Measurements from ENCODE around the gene JOSD1.
A peak's percentile ranks its signal among the peaks of the same experiment; 100 is the strongest.

Gene JOSD1

DNA sequence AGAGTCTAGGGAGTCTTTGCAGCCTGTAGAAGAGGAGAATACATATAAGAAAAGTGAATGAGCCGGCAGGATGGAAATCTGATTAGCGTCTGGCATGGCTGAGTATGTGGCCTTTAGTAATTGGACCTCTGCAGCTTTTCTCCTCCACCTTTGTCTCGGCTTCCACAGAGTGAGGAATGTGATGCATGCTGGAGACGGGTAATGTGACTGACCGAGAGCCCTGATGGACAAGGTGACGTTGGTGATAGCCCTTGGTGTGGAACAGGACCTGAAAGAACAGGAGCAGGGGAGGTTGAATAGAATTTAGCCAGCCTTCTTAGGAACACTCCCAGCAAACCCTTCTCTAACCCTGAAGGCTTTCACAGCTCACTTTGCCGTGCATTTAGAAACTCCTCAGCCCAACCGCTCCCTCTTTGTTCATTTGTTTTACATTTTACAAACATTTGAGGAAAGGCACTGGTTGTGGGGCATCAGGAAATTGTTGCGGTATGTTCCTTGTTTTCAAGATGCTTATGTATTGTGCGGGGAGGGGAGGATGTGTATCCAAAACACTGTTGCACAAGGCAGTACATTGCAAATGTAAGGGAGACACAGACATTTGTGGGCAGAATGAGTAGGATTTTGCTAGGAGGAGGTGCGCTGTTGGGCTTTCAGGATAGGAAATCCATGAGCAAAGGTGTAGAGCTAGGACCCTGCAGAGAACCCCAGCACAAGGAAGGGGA, 11.9 kb upstream of the JOSD1 start:
- no peak for DNase-seq (ENCODE audit: low read depth)

DNA sequence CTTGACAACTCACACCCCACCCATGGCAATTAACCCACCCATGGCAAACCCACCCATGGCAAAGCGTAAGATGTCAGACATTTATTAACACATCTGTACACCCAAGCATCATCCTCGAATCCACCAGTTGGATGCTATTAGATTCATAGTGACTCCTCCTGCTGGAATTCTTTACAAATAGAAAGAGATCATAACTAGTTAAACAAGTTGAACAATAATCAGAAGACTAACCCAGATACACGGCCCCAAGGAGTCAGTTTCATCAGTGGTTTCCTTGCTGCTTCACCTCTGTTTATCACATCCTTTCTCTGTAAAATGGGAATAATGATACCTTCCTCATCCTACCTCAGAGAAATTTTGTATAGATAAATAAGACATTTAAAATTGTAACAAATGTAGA, 10.1 kb upstream of the JOSD1 start:
- no peak for DNase-seq (ENCODE audit: low read depth)

DNA sequence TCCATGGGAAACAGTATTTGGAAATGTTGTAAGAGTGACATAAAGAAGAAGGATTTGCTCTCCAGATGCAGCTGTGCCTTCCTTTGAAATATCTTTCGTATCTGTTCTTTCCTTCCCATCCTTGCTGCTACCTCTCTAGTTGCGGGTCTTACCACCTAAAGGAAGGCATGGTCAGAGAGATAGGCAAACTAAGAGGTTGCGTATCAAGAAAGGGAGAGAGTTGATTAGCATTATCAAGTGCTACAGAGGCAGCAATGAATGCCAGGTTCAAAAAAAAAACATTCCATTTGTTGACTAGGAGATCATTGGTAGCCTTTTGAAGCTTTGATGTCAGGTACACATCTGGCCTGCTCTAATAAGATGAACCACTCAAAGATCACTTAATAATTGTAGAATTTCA, 9.6 kb upstream of the JOSD1 start:
- DNase-seq (ENCODE audit: low read depth): no peak

GRCh38 chr22:38709306-38709705, 8.6 kb upstream of the JOSD1 start:
- DNase-seq (ENCODE audit: low read depth): no peak

- DNase-seq (ENCODE audit: low read depth): no peak
Observed at GRCh38 chr22:38707984-38708383, 7.2 kb upstream of the JOSD1 start.

- DNase-seq (ENCODE audit: low read depth): no peak
Observed at GRCh38 chr22:38707346-38707745, 6.6 kb upstream of the JOSD1 start.

DNA sequence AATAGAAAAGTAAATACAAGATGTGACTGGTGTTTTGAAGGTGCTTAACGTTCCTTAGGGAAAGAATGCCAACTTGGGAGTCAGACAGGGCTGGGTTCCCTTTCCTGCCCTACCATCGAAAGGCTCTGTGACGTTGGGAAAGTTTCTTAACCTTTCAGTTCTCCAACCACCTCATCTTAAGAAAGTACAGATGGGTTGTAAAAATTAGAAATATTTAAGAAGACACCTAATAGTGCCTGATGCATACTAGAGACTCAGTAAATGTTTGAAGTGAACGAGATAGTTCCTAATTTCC, 6.1 kb upstream of the JOSD1 start:
- no peak for DNase-seq (ENCODE audit: low read depth)

- peak; percentile 18 for DNase-seq (ENCODE audit: low read depth)
Observed at GRCh38 chr22:38706101-38706900, 5.6 kb upstream of the JOSD1 start.

DNA sequence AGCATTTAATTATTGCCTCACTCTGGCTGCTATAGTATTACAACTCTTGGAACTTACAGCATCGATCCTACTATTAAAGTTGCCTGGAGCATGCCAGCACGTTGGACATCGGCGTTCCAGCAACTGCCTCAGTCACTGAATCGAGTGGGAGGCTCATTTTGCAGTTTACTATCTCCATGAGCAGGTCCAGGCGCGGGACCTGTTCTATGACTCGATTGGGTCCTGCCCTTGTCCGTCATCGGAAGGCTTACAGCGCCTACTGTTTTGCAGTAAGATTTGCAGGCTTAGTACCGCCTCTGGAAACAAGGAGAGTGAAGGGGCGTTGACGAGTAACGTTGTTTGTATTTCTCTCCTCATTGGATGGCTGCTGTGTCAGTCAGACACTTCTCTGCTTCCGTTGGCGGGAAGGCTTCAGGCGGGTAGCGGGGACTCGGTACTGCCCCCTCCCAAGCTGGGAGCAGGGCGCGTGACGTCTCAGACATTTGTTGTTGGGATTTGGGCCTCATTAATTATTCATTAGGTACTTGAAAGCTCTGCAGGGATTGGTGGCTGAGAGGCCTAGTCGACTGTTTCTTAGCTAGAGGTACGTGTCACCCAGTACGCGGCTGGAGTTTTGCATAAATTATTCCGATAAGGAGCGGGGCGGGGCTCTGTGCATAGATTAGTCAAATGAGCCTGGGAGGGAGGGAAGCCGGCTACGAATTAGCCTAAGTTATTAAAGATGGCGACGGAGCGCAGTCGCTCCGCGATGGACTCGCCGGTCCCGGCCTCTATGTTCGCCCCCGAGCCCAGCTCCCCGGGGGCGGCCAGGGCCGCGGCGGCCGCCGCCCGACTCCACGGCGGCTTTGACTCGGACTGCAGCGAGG, 4.7 kb upstream of the JOSD1 start, which contains the start of gene GTPBP1:
GTPBP1 (plus strand) TSS at position 710 of the 866 bp plus-strand sequence; CDS start at position 722, 12 bp downstream.
- peak; percentile 95 for DNase-seq (ENCODE audit: low read depth)

DNA sequence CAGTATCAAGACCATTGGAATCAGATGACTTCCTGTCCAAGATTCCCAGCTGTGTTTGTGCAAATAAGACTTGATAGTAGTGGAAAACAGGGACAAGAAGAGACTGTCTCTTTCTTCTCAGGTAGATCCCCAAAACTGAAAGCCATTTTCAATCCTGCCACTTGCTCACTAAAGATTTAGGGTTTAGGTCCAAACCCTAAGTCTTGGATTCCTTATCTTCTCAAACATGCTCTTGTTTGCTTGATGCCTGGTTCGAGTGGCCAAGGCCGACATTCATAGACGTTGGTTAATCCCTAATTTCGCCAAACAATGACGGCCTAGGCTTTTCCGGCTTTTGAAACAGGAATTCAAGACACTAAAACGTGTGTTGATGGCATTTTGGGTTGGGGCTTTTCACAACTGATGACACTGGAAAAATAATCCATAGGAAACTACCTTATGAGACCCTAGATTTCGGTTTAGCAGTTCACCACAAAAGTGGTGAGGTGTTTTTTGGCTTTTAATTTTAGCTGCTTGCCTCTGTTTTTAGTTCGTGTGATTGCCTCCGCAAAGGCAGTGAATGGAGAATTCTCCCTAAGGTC, 4.0 kb upstream of the JOSD1 start:
- DNase-seq (ENCODE audit: low read depth): no peak

DNA sequence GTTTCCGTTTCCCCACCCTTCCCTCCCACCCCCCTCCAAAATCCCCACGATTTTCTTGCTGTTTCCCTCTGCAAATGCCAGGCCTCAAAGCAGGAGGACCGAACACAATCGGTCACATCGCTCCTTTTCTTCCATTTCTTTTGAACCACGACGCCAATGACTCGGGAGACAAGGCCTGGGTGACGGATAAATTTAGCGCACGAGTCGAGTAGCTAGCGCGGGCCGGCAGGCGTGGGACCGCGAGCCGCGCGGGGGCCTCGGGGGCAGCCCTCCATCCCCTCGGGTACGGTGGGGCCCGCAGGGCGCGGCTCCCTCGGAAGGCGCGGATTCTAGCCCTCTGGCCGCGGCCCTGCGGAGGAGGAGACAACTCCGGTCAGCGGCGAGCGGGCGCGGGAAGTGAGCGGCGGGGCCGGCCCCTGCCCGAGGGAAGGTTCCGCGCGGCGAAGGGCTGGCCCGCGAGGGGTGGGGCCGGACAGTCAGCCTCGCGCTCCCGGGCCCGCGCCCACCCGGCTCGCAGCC, 414 bp downstream of the JOSD1 start:
- DNase-seq (ENCODE audit: low read depth): no peak

GRCh38 chr22:38699784-38700183, 959 bp downstream of the JOSD1 start:
- no peak for DNase-seq (ENCODE audit: low read depth)

- no peak for DNase-seq (ENCODE audit: low read depth)
Observed at GRCh38 chr22:38699143-38699542, 1.6 kb downstream of the JOSD1 start.

- no peak for DNase-seq (ENCODE audit: low read depth)
Observed at GRCh38 chr22:38698407-38699094, 2.2 kb downstream of the JOSD1 start.

- DNase-seq (ENCODE audit: low read depth): no peak
Observed at GRCh38 chr22:38697425-38698089, 3.2 kb downstream of the JOSD1 start.

DNA sequence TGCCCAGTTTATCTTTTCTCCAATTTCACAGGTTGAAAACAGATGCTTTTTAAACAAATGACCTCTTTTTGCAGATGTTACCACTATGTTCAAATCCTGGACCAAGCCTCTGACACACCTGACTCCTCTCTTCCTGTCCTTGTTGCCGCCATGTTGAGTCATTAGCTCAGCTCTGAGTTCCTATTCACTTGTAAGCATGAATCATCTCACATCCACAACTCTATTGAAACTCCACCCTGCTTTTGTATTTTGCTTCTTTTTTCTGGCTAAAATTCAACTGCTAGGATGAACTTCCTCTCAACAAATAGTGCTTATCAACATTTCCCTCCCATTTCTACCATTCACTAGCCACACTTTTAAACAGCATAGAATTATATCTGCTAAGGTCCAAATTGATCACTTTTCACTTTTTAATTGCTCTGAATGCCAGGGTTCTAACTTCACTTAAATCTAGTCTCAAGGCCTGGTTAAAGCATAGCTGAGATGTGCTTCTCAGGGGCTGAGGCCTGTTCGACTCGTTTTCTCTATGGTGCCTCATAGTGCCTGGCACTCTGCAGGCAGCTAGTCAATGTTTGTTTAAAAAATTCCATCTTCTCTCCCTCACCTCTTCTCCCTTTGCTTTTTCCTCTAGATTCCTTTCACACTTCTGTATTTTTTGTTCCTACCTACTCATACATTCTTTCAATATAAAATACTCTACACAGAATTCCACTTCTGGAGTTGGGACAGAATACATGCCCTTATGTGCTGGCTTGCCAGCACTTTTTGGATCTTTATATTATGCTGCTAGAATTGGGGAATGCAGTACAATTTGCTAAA, 3.9 kb downstream of the JOSD1 start:
- no peak for DNase-seq (ENCODE audit: low read depth)

- no peak for DNase-seq (ENCODE audit: low read depth)
Observed at GRCh38 chr22:38694940-38695339, 5.8 kb downstream of the JOSD1 start.

DNA sequence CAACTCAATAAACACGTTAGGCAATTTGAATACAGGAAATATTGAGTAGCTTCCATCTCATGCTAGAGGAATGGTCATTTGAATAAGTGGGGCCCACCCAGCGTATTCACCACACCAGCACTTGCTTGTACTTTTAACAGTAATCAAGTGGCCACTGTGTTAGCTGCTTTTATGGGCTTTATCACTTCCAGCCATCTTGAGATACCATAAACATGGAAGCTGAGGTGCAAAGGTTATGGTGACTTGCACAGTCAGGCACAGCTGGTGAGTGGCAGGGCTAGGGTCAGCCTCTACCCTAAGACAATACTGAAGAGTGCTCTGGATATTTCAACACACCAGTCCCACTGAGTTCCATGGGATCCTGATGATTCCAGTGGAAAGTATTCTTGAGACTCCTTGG, 6.7 kb downstream of the JOSD1 start:
- DNase-seq (ENCODE audit: low read depth): no peak

GRCh38 chr22:38689651-38690050, 11.1 kb downstream of the JOSD1 start:
- no peak for DNase-seq (ENCODE audit: low read depth)

DNA sequence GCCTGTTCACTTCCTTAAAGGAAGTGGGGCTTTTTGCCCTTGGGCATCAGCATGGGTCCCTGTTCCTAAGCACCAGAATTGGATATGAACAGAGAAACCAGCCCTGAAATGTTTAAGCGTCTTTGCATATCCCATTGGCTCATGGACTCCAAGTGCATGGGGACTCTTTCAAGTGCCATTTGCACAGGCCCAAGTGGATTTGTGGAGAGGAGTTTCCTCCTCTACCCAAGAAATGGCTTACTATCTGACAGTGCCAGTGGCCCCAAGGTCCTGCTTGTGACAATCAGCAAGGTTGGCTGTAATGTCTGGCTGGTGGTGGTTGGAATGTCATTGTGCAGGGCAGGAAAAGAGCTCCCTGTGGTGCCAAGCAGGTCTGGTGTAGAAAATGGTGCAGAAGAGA, 15.0 kb downstream of the JOSD1 start:
- no peak for DNase-seq (ENCODE audit: low read depth)

Measured in activated gamma-delta T cell treated with anti-CD3 and anti-CD28 coated beads, Interleukin-2, amount 50 U/mL, for 16 hours (primary cell).